ENCODE data around the gene GALNT15.

The GALNT15 gene

GRCh38 chr3:16186565-16186964 is 12.1 kb downstream of the GALNT15 start:
- DNase-seq (ENCODE audit: low read depth in 2 of 3, low spot score in 2 of 3): no peak

DNA sequence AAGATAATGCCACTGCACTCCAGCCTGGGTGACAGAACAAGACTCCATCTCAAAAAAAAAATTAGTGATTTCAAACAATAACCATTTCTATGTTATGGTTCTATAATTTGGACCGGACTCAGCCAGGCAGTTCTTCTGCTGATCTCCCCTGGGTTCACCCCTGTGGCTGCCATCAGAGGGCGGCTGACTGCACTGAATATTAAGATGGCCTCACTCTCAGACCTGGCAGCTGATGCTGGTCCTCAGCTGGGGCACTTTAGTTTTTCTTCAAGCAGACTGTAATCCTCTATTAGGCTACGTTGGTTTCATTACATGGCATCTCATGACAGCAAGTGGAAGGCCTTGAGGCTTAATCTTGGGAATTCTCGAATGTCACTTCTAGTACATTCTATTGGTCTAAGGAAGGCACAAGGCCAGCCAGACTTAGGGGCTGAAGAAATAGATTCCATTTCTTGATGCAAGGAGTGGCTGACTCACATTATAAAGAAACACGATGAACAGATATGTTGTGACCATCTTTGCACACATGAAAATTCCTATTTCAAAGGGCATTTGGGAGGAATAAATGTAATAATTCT is 12.8 kb downstream of the GALNT15 start:
- no peak for DNase-seq (ENCODE audit: low read depth in 2 of 3, low spot score in 2 of 3)

DNA sequence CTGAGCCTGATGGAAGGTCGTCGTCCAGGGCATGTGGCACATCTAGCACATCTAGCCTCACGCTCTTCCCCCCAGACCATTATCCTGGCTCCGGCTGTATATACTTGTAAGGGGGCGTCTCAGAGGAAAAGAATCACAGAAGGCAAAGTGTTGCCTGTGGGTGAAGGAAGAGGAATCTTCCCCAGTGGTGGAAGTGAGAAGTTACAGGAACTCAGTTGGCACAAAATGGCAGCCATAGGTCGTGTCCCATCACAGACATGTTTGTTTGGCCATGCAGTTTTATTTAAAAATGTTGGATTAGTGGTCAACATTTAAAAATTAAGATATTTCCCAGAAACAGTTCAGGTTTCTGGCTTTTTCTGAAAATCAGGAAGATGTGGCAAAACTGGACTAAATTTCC is 13.6 kb downstream of the GALNT15 start:
- DNase-seq (ENCODE audit: low read depth in 2 of 3, low spot score in 2 of 3): no peak

- DNase-seq (ENCODE audit: low read depth in 2 of 3, low spot score in 2 of 3): no peak
Observed at GRCh38 chr3:16189201-16189600, 14.7 kb downstream of the GALNT15 start.

- no peak for DNase-seq (ENCODE audit: low read depth in 2 of 3, low spot score in 2 of 3)
Observed at GRCh38 chr3:16190704-16191103, 16.2 kb downstream of the GALNT15 start.

DNA sequence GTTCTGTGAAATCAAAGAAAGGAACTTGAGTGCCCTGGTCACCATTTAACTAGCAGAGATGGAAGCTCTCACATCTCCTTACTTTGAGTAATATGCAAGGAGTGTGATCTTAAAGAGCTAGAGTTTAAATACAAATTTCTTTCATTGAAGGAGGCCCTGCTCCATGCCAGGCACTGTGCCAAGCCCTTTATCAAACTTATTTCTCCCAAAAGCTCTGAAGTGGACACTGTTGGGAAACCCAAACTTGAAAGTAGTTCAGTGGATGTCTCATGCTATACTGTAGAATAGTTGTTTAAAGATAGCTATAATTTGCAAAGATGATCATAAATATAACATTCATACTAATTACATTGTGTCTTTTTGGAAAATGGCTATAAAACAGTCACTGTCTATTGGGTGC is 17.1 kb downstream of the GALNT15 start:
- DNase-seq (ENCODE audit: low read depth in 2 of 3, low spot score in 2 of 3): no peak

GRCh38 chr3:16192176-16192811 is 17.8 kb downstream of the GALNT15 start:
- DNase-seq (ENCODE audit: low read depth in 2 of 3, low spot score in 2 of 3): no peak

- DNase-seq (ENCODE audit: low read depth in 2 of 3, low spot score in 2 of 3): no peak
Observed at GRCh38 chr3:16198427-16198826, 23.9 kb downstream of the GALNT15 start.

DNA sequence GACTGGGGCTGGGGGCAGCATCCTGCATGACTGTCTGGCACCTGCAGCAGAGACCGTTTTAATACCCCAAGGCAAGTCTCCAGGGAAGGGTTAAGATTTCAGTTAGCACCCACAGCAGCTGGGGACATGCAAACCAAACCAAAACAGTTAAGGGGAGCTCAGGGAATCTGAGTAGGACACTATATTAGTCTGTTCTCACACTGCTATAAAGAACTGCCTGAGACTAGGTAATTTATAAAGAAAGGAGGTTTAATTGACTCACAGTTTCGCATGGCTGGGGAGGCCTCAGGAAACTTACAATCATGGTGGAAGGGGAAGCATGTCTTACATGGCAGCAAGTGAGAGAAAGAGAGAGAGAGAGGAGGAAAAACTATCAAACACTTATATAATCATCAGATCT is 25.3 kb downstream of the GALNT15 start:
- no peak for DNase-seq (ENCODE audit: low read depth in 2 of 3, low spot score in 2 of 3)

- DNase-seq (ENCODE audit: low read depth in 2 of 3, low spot score in 2 of 3): no peak
Observed at GRCh38 chr3:16200411-16200810, 25.9 kb downstream of the GALNT15 start.

DNA sequence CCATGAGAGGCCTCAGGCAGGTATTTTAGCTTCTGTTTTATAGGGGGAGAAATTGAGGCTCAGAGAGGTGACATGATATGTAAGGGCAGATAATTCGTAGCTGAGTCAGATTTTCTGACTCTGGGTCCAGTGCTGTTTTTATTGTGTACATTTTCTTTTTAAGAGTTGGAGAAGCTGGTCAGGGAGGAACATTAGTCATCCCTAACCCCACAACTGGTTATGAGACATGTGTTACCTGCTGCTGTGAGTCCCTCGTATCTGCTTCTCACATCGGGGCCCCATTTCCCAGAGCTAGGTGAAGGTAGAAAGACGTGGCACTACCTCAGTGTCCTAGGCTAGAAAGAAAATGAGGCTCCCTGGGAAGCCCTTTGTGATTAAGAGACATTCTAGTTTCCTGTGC is 28.6 kb downstream of the GALNT15 start:
- DNase-seq (ENCODE audit: low read depth in 2 of 3, low spot score in 2 of 3): no peak

DNA sequence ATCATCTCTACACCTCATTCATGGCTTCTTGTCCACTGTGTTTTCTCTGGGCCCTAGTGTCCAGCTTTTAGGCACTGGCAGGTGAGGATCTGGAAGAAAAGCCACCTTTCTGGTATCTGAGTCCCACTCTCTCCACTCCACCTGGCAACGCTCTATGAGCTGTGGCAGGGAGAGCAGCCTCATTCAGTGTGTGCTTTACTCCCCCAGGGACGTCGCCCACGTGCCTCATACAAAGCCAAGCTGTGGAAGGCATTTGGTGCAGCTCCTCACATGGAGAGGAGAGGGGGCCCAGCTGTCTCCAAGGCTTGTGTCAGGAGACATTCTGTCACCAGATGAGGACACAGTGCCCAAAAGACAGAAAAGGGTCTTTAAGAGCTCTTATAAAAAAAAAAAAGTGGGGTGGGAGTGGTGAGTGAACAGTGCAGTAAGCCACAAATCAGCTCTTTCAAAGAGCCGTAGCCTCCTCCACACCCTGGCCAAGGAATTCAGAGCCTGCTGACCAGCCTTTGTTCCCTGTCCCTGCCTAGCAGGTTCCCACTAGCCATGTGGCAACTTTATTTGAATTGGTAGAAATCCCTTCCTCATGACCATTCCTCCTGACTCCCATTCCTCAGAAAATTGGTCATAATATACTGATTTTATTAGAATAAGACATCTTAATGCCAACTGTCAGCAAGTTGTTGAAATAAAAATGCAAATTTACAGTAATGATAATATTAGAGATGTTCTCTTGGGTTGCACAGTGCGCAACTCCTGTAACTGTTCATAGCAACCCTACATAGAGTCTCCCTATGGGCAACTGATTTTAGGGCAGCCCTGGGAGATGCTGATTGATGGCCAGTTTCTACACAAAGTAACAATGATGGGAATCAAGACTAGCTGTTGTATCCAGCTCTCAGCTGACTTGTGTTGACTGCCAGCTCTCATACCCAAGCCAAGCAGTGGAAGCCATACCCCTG is 29.5 kb downstream of the GALNT15 start:
- DNase-seq (ENCODE audit: low read depth in 2 of 3, low spot score in 2 of 3): no peak

GRCh38 chr3:16204751-16205150 is 30.3 kb downstream of the GALNT15 start:
- no peak for DNase-seq (ENCODE audit: low read depth in 2 of 3, low spot score in 2 of 3)

GRCh38 chr3:16205156-16205870 is 30.8 kb downstream of the GALNT15 start:
- DNase-seq (ENCODE audit: low read depth in 2 of 3, low spot score in 2 of 3): no peak

- no peak for DNase-seq (ENCODE audit: low read depth in 2 of 3, low spot score in 2 of 3)
Observed at GRCh38 chr3:16207031-16207430, 32.6 kb downstream of the GALNT15 start.

DNA sequence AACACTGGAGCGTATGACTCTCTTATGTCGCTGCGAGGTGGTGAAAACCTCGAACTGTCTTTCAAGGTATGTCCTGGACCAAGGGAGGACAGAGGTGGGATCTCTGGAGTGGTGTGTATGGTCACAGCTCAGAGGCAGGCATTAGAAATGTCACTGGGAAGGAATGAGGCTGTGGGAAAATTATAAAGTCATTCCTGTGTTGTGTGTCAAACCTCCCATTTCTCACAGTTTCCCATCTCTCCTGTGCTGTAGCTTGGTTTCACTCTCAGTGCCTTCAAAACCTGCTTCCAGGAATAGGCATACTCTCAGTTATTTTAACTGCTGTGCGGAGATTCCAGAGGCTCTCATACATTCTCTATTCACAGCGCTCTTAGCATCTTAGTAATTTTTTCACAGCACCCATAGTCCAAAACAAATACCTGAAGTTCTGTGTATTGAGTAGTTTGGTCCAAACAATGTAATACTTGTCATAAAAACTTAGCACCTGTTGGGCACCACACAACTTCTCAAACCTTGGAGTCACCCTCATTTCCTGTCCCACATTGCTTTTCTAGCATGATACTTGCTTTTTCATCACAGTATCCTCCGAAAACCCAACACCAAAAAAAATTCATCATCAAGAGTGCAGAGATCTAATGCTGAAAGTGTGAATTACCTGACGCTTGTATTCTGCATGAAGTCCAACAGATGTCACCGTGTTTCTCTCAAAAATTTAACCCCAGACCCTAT is 36.9 kb downstream of the GALNT15 start:
- DNase-seq (ENCODE audit: low read depth in 2 of 3, low spot score in 2 of 3): no peak

DNA sequence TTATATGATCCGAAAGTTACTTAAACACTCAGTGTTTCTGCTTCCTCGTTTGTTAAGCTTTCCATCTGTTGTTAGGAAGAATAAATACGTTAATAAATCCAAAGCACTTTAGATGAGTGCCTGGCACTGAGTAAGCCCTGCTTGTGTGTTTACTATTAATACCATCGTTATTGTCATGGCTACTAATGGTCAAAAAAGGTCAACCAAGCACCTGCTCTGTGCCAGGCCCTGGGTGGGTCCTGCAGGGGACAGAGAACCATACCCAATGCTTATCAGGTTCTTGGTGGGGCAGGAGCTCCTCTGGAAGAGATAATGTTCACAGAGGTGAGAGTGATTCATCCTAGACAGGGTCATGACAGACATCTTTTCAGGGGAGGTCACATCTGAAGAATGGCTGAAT is 39.9 kb downstream of the GALNT15 start:
- no peak for DNase-seq (ENCODE audit: low read depth in 2 of 3, low spot score in 2 of 3)

- no peak for DNase-seq (ENCODE audit: low read depth in 2 of 3, low spot score in 2 of 3)
Observed at GRCh38 chr3:16216373-16216935, 42.0 kb downstream of the GALNT15 start.

DNA sequence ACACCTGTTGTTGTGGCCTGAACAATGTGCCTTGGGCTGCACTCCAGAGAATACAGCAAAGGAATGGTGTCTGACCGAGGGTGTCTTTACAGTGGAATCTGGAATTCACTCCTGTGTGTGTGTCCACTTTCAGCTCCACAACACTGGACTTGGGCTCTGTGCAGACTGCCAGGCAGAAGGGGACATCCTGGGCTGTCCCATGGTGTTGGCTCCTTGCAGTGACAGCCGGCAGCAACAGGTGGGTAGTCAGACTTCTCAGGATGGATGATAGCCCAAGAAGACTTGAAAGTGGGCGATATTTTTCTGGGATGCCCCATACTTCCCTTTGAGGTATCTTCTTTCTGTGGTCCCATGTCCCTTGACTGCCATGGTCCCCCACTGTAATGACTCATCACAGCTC is 45.3 kb downstream of the GALNT15 start:
- DNase-seq (ENCODE audit: low read depth in 2 of 3, low spot score in 2 of 3): no peak

DNA sequence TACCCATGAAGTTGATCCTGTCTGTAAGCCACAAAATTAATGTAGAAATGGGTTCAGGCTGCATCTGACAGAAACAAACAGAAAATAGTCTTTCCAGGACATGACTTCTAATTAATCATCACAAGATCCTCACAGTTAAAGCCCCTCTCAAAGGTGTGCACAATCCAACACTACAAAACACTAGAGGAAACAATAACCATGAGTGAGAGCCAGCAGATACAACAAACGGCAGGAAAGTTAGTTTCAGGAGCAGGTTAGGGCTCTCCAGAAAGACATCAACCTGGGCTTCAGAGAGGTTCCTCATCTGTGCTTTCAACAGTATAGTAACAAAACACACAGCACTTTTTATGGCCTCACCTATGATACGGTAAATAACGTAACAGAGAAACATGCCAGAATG is 47.5 kb downstream of the GALNT15 start:
- DNase-seq (ENCODE audit: low read depth in 2 of 3, low spot score in 2 of 3): no peak

DNA sequence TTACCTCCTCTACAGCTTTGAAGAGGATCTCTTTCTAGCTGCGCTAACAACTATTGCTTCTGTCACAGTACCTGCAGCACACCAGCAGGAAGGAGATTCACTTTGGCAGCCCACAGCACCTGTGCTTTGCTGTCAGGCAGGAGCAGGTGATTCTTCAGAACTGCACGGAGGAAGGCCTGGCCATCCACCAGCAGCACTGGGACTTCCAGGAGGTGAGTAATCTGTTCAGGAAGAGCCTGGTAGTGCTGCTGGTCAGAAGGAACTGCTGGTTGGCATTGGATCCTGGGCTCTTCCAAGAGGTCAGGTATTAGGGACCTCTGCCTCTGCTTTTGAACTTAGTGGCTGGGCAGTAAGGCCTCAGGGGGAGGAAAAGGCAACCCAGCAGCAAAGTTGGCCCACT is 48.1 kb downstream of the GALNT15 start:
- no peak for DNase-seq (ENCODE audit: low read depth in 2 of 3, low spot score in 2 of 3)
